ENCODE data around the gene GMCL1.
"Not testable (repeated sequence)": the region's sequence is repeated elsewhere in the genome, so short reads cannot be mapped to it uniquely, and the experiment has no call there.

Gene GMCL1

DNA sequence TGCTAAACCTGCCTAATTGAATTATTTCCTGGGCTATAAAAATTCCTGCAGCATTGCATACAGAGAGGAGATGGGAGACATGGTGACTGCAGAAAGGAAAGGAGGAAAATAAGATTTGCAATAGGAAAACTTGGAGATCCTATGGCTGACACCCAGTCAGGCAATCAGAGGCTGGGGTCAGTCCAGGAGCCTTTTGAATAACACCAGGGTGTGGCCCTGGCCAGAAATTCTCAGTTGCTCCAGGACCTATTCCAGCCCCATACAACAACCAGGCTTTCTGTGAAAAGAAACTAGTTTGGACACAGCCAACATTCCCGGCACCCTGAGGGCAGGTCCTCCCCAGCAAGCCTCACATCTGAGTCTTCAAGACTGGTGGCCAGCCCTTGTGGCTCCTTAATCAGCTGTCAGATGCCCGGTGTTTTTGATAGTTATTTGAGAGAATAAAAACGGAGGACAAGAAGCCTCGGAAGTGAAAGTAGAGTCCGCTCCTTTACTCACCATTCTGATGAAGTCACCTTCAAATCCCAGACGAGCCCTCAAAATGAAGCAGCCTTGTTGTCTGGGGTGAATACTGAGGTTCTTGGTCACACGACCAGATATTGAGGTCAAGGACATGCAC lies 31.1 kb upstream of the GMCL1 start:
- TF ChIP-seq, protein P1, sequence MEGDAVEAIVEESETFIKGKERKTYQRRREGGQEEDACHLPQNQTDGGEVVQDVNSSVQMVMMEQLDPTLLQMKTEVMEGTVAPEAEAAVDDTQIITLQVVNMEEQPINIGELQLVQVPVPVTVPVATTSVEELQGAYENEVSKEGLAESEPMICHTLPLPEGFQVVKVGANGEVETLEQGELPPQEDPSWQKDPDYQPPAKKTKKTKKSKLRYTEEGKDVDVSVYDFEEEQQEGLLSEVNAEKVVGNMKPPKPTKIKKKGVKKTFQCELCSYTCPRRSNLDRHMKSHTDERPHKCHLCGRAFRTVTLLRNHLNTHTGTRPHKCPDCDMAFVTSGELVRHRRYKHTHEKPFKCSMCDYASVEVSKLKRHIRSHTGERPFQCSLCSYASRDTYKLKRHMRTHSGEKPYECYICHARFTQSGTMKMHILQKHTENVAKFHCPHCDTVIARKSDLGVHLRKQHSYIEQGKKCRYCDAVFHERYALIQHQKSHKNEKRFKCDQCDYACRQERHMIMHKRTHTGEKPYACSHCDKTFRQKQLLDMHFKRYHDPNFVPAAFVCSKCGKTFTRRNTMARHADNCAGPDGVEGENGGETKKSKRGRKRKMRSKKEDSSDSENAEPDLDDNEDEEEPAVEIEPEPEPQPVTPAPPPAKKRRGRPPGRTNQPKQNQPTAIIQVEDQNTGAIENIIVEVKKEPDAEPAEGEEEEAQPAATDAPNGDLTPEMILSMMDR (IDR thresholded peaks at IDR 0.05), result no peak
- DNase-seq (ENCODE audit: low spot score), result no peak
- peak overlapping the region; percentile 63 to 75 for H3K27ac ChIP-seq
- peak overlapping the region; percentile 60 for H3K4me3 ChIP-seq

DNA sequence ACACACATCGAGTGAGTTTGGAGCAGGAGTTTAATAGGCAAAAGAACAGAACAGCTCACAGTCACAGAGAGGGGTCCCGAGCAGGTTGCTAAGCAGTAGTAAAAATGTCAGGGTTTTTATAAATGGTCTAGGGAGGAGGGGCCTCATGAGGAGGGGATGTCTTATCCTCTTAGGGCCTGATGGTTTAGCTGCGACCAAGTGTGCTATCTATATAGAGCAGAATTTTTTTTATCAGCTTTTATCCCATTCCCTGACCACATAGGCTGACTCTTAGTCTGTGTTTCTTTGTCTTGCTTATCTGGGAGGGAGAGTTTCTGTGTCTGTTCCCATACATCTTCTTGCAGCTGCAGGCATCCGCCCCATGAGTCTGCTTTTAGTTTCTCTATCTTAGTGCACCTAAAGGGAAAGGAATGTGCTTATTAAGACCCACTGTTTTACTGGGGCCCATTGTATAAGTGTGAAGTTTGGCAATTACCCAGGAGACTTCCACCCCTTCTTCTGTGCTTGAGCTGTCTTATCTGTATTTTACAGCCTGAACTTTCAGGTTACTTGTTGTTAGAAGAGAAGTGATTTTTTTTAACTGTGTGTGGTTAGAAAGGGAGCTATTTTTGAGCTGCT lies 30.4 kb upstream of the GMCL1 start:
- TF ChIP-seq, protein P1 (IDR thresholded peaks at IDR 0.05), result no peak
- Histone ChIP-seq H3K4me3 (peak overlapping the region; percentile 60), H3K27ac (peak overlapping the region; percentile 63 to 75)
- DNase-seq (ENCODE audit: low spot score), result no peak

GRCh38 chr2:69801745-69802290 lies 27.6 kb upstream of the GMCL1 start:
- TF ChIP-seq, protein P1 (IDR thresholded peaks at IDR 0.05), result no peak
- DNase-seq (ENCODE audit: low spot score), result no peak
- Histone ChIP-seq H3K4me3 (no peak overlapping the region), H3K27ac (no peak overlapping the region)

GRCh38 chr2:69802781-69803367 lies 26.6 kb upstream of the GMCL1 start:
- DNase-seq (ENCODE audit: low spot score); H3K4me3 ChIP-seq; H3K27ac ChIP-seq: not testable (repeated sequence)

- DNase-seq (ENCODE audit: low spot score), result no peak
- Histone ChIP-seq H3K27ac (no peak overlapping the region), H3K4me3 (no peak overlapping the region)
- TF ChIP-seq, protein P1 (IDR thresholded peaks at IDR 0.05), result no peak
These were observed 25.0 kb upstream of the GMCL1 start for GRCh38 chr2:69804416-69804815.

DNA sequence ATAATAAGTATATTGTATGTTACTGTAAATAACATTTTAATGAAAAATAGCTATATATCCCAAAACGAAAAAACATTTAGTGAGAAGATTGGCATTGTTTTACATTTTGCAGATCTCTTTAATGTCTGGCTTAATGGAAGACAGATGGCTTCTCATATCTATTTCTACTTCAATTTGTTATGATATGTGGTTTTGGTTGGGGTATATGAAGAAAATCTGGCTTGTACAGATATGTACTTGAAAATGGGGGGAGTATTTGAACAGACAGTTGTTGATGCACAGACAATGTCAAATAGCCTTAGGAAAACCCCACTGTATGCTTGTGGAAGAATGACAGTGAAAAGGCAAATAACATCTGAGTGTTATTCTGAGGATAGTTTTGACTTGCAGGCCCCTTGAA lies 23.6 kb upstream of the GMCL1 start:
- no peak overlapping the region for H3K27ac ChIP-seq

DNA sequence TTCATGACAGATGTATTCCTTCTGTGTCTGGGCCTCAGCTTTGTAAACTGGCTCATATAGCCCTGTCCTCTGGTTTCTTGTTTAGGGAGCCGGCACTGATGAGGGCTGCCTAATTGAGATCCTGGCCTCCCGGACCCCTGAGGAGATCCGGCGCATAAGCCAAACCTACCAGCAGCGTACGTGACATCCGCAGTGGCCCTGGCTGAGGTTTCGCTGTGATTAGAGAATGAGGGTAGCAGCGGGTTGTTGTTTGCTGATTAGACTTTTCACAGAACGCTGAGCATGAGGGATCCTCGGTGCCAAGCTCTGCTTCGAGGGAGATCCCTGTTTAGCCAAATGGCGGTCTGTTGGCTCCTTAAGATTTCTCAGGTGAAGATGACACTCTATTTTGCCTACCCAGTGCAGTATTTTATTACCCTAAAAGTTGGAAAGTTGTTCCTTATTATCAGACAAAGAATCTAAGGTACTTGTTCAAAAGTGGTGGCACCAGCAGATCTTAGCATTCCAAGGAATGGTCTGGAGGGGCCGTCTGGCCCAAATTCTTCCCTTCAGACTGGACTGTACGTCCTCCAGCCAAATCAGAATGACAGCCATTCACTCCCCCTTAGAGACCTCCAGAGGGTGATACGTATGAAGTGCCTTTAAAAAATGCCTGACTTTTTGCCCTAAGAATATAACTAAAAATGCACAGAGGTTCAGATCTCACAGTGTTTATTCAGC lies 21.5 kb upstream of the GMCL1 start:
- no peak for DNase-seq (ENCODE audit: low spot score)
- TF ChIP-seq, protein P1 (IDR thresholded peaks at IDR 0.05), result no peak
- H3K27ac ChIP-seq, result no peak overlapping the region

More for the DNA sequence above, 23.6 kb upstream of the GMCL1 start:
- TF ChIP-seq, protein P1 (IDR thresholded peaks at IDR 0.05), result no peak
- no peak for DNase-seq (ENCODE audit: low spot score)
- H3K4me3 ChIP-seq, result no peak overlapping the region

More for the DNA sequence above, 21.5 kb upstream of the GMCL1 start:
- no peak overlapping the region for H3K4me3 ChIP-seq
